IMR-90 (cell line): ENCODE results near the gene ABT1. TPM values are rescaled to one million over a fixed set of nuclear protein-coding genes. Genes with fewer than 3 reads are reported as not detected.

Source experiments
- ATAC-seq: fragments of 200-7000 bp; cut with Tn5 transposase; 2 replicates; pipeline ENCODE4 v1.9.1; 2020; ENCODE audit warnings: low read depth, mild to moderate bottlenecking, moderate library complexity
- BruUV-seq: library from RNA; stranded (reverse); fragments of 400-500 nt; replicated peaks from 2 replicates; lab custom pipeline; 2021; lab: Mats Ljungman, UMichigan
- CTCF ChIA-PET: fragments of 300-600 bp; formaldehyde crosslinking; extraction: SDS; loops from one replicate; lab custom pipeline; 2021; ENCODE audit warnings: antibody characterized with exemption; lab: Yijun Ruan, JAX
- POLR2A ChIA-PET: fragments of 300-600 bp; sonication (Branson Sonifier 250); formaldehyde crosslinking; loops from one replicate; lab custom pipeline; 2022; ENCODE audit warnings: antibody characterized with exemption; ENCODE audit not compliant: unreplicated experiment; lab: Charles Lee
- DNase-seq: peaks from one replicate; pipeline ENCODE4 v3.0.0; 2013
- H2AFZ ChIP-seq: replicated peaks from 2 replicates; pipeline ENCODE3; 2013; ENCODE audit warnings: low read length, mild to moderate bottlenecking; ENCODE audit not compliant: poor library complexity
- H2AK5ac ChIP-seq: 2 replicates; pipeline ENCODE4 v1.6.1; 2013; ENCODE audit warnings: low read depth, low read length, inconsistent platforms
- H2AK9ac ChIP-seq: replicated peaks from 2 replicates; pipeline ENCODE3; 2013; ENCODE audit warnings: mild to moderate bottlenecking, low read depth, low read length, moderate library complexity; ENCODE audit not compliant: poor library complexity
- H2BK120ac ChIP-seq: 2 replicates; pipeline ENCODE4 v1.6.1; 2013; ENCODE audit warnings: low read depth, low read length, inconsistent platforms
- H2BK15ac ChIP-seq: 3 replicates; pipeline ENCODE4 v1.6.1; 2013; ENCODE audit warnings: low read depth, low read length, inconsistent platforms
- H2BK20ac ChIP-seq: 2 replicates; pipeline ENCODE4 v1.6.1; 2013; ENCODE audit warnings: low read depth, mild to moderate bottlenecking, inconsistent platforms, low read length, moderate library complexity
- H2BK5ac ChIP-seq: 2 replicates; pipeline ENCODE4 v1.6.1; 2013; ENCODE audit warnings: mild to moderate bottlenecking, low read depth, low read length, inconsistent platforms; ENCODE audit not compliant: poor library complexity, severe bottlenecking
- H3K14ac ChIP-seq: replicated peaks from 2 replicates; pipeline ENCODE4 v1.6.1; 2013; ENCODE audit warnings: low read depth, low read length, inconsistent platforms
- H3K18ac ChIP-seq: 2 replicates; pipeline ENCODE4 v1.6.1; 2013; ENCODE audit warnings: low read depth, low read length, control low read depth
- H3K23ac ChIP-seq: 2 replicates; pipeline ENCODE4 v1.6.1; 2013; ENCODE audit warnings: low read depth, low read length, inconsistent platforms
- H3K27ac ChIP-seq: 2 replicates; pipeline ENCODE4 v1.5.1; 2013; ENCODE audit warnings: mild to moderate bottlenecking, control low read depth, low read length; ENCODE audit not compliant: insufficient read depth
- H3K27me3 ChIP-seq: 2 replicates; pipeline ENCODE4 v1.6.1; 2013; ENCODE audit warnings: low read length; ENCODE audit not compliant: control insufficient read depth, insufficient read depth
- H3K36me3 ChIP-seq: 2 replicates; pipeline ENCODE4 v1.6.1; 2013; ENCODE audit warnings: low read length, mixed read lengths; ENCODE audit not compliant: control insufficient read depth, insufficient read depth
- H3K4ac ChIP-seq: 2 replicates; pipeline ENCODE4 v1.6.1; 2013; ENCODE audit warnings: low read depth, low read length, inconsistent platforms
- H3K4me1 ChIP-seq: 2 replicates; pipeline ENCODE4 v1.6.1; 2013; ENCODE audit warnings: low read length, mixed read lengths; ENCODE audit not compliant: control insufficient read depth, insufficient read depth
- H3K4me2 ChIP-seq: 2 replicates; pipeline ENCODE4 v1.6.1; 2013; ENCODE audit warnings: low read depth, mild to moderate bottlenecking, control low read depth, low read length, moderate library complexity
- H3K4me3 ChIP-seq: 2 replicates; pipeline ENCODE4 v1.5.1; 2013; ENCODE audit warnings: low read depth, mild to moderate bottlenecking, control low read depth, low read length, moderate library complexity; ENCODE audit not compliant: insufficient read depth
- H3K56ac ChIP-seq: 2 replicates; pipeline ENCODE4 v1.6.1; 2013; ENCODE audit warnings: low read length, inconsistent platforms; ENCODE audit not compliant: insufficient read depth; ENCODE audit errors: extremely low read depth
- H3K79me1 ChIP-seq, 2 experiments: 2 replicates each; pipeline ENCODE4 v1.6.1; 2013; ENCODE audit warnings: low read length in 2 of 2, inconsistent platforms in 1 of 2, low read depth in 1 of 2
- H3K9ac ChIP-seq: 2 replicates; pipeline ENCODE4 v1.6.1; 2013; ENCODE audit warnings: low read depth, low read length, control low read depth
- H3K9me1 ChIP-seq: 2 replicates; pipeline ENCODE4 v1.6.1; 2013; ENCODE audit warnings: low read length, inconsistent platforms; ENCODE audit not compliant: insufficient read depth
- H3K9me3 ChIP-seq: 2 replicates; pipeline ENCODE4 v1.6.1; 2013; ENCODE audit warnings: low read length; ENCODE audit not compliant: control insufficient read depth, insufficient read depth
- H4K20me1 ChIP-seq: 2 replicates; pipeline ENCODE4 v1.6.1; 2013; ENCODE audit warnings: low read length, inconsistent platforms; ENCODE audit not compliant: insufficient read depth
- H4K5ac ChIP-seq: 2 replicates; pipeline ENCODE4 v1.6.1; 2013; ENCODE audit warnings: mild to moderate bottlenecking, low read depth, low read length, control low read depth
- H4K8ac ChIP-seq, 2 experiments: 2 replicates each; pipeline ENCODE4 v1.6.1; 2013; ENCODE audit warnings: low read depth in 2 of 2, low read length in 2 of 2, control low read depth in 1 of 2, inconsistent platforms in 1 of 2
- H4K91ac ChIP-seq: 2 replicates; pipeline ENCODE4 v1.6.1; 2013; ENCODE audit warnings: low read depth, low read length, inconsistent platforms; ENCODE audit not compliant: insufficient read depth
- BHLHE40 ChIP-seq: fragments of 150-350 bp; IDR thresholded peaks from 2 replicates; pipeline ENCODE4 v1.6.1; 2016; ENCODE audit warnings: mild to moderate bottlenecking, low read depth, low read length
- CEBPB ChIP-seq: IDR thresholded peaks from 2 replicates; pipeline ENCODE4 v1.6.1; 2012; ENCODE audit warnings: low read depth, low read length, improper control_type of control experiment
- CHD1 ChIP-seq: IDR thresholded peaks from 2 replicates; pipeline ENCODE4 v1.6.1; 2012; ENCODE audit warnings: low read depth, low read length, improper control_type of control experiment
- FOS ChIP-seq: fragments of 150-350 bp; IDR thresholded peaks from 2 replicates; pipeline ENCODE4 v1.6.1; 2016; ENCODE audit warnings: low read depth, low read length
- MAZ ChIP-seq: IDR thresholded peaks from 2 replicates; pipeline ENCODE4 v1.6.1; 2012; ENCODE audit warnings: low read depth, mild to moderate bottlenecking, low read length, improper control_type of control experiment, moderate library complexity, borderline replicate concordance
- MXI1 ChIP-seq: IDR thresholded peaks from 2 replicates; pipeline ENCODE4 v1.6.1; 2012; ENCODE audit warnings: low read depth, mild to moderate bottlenecking, low read length, moderate library complexity, borderline replicate concordance
- POLR2A ChIP-seq: IDR thresholded peaks from 2 replicates; pipeline ENCODE4 v1.6.1; 2012; ENCODE audit warnings: mild to moderate bottlenecking, low read depth, low read length
- RAD21 ChIP-seq: IDR thresholded peaks from 2 replicates; pipeline ENCODE4 v1.6.1; 2012; ENCODE audit warnings: low read length, improper control_type of control experiment
- RCOR1 ChIP-seq: IDR thresholded peaks from 2 replicates; pipeline ENCODE4 v1.6.1; 2012; ENCODE audit warnings: mild to moderate bottlenecking, low read length, improper control_type of control experiment; ENCODE audit not compliant: insufficient replicate concordance
- RFX5 ChIP-seq: IDR thresholded peaks from 2 replicates; pipeline ENCODE4 v1.8.0; 2012; ENCODE audit warnings: low read depth, mild to moderate bottlenecking, low read length, moderate library complexity
- SMC3 ChIP-seq: fragments of 150-350 bp; IDR thresholded peaks from 2 replicates; pipeline ENCODE4 v1.6.1; 2016; ENCODE audit warnings: low read depth, mild to moderate bottlenecking, antibody characterized with exemption, low read length, moderate library complexity
- USF2 ChIP-seq: fragments of 150-350 bp; IDR thresholded peaks from 2 replicates; pipeline ENCODE4 v1.6.1; 2017; ENCODE audit warnings: mild to moderate bottlenecking, antibody characterized with exemption, low read length, low read depth
- WGBS, 2 experiments: methylation state at CpG; one replicate each; pipeline versions ENCODE4 v1.1.5 to v1.1.7; 2013; ENCODE audit warnings: missing lambda C conversion rate in 2 of 2; ENCODE audit not compliant: insufficient read length in 1 of 2; ENCODE audit errors: extremely low coverage in 2 of 2; 5-methylcytosine and 5-hydroxymethylcytosine counted together
- dilution Hi-C: fragments of 300-500 bp; cut with HindIII; formaldehyde crosslinking; loops from one replicate; pipeline ENCODE4 v1.14.3; 2018; ENCODE audit warnings: low sequenced_read_pairs; ENCODE audit not compliant: unreplicated experiment
- in situ Hi-C: fragments of 300-500 bp; cut with MboI; formaldehyde crosslinking; loops from 3 replicates; pipeline ENCODE4 v1.14.3; 2019; ENCODE audit warnings: low sequenced_read_pairs, inconsistent platforms, mixed read lengths
- intact Hi-C: fragments of 100-400 bp; cut with micrococcal nuclease; formaldehyde crosslinking; loops from 2 replicates; pipeline ENCODE4 v1.10.0; 2022
- polyA plus RNA-seq, 3 experiments: library from polyadenylated mRNA; depleted of rRNA; stranded (reverse); fragments of >200 nt; gene quantifications; 2 replicates each; pipeline ENCODE4 v1.2.3, GENCODE V29; 2012; ENCODE audit warnings: low replicate concordance in 1 of 3
- total RNA-seq: library from RNA; depleted of rRNA; stranded (reverse); fragments of >200 nt; gene quantifications from 2 replicates; pipeline ENCODE4 v1.2.3, GENCODE V29; 2012
- TF ChIP-seq, protein P1 (sequence below): fragments of 150-350 bp; IDR thresholded peaks from 2 replicates; pipeline ENCODE4 v1.6.1; 2016; ENCODE audit warnings: low read depth, mild to moderate bottlenecking, low read length, moderate library complexity, borderline replicate concordance

The ABT1 gene
- total and polyA plus RNA-seq, 2 of the 4 experiments (the other 2 are of a cell fraction), result 15.2 to 15.4 TPM

DNA sequence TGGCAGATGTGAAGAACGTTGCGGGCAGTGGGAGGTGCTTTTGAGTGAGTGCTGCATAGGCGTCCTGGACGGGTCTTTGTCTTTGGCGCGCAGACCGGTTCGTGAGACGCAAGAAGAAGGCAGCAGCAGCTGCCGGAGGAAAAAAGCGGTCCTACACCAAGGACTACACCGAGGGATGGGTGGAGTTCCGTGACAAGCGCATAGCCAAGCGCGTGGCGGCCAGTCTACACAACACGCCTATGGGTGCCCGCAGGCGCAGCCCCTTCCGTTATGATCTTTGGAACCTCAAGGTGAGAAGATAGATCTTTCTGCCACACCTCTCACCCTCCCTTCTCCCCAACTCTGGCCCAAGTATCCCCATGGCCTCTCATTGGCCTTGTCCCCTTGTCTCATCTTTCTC is 1.1 kb downstream of the ABT1 start:
- no peaks in the 10 kb centered on the region for H4K20me1 ChIP-seq
- H3K4me1 ChIP-seq, result peaks cover 3% of the 10 kb centered on the region; the same call in 1 of the 2 replicates
- BruUV-seq, result no TSS peak
- H2BK15ac ChIP-seq, result no peak overlapping the region
- in situ Hi-C loops, result no loop called here
- no peak overlapping the region for H2AFZ ChIP-seq
- H3K14ac ChIP-seq, result no peak overlapping the region
- H3K9ac ChIP-seq, result peak overlapping the region; percentile 96; the same call in 1 of the 2 replicates
- no peak overlapping the region for H3K23ac ChIP-seq
- TF ChIP-seq CHD1 (no peak), RAD21 (no peak), USF2 (no peak), CEBPB (no peak), MAZ (no peak), RCOR1 (no peak), MXI1 (no peak), RFX5 (no peak), FOS (no peak), POLR2A (no peak), SMC3 (no peak), BHLHE40 (no peak)
- TF ChIP-seq, protein P1, sequence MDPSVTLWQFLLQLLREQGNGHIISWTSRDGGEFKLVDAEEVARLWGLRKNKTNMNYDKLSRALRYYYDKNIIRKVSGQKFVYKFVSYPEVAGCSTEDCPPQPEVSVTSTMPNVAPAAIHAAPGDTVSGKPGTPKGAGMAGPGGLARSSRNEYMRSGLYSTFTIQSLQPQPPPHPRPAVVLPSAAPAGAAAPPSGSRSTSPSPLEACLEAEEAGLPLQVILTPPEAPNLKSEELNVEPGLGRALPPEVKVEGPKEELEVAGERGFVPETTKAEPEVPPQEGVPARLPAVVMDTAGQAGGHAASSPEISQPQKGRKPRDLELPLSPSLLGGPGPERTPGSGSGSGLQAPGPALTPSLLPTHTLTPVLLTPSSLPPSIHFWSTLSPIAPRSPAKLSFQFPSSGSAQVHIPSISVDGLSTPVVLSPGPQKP, result no peak
- no peak overlapping the region for H4K91ac ChIP-seq
- H3K18ac ChIP-seq, result no peak overlapping the region
- H3K4me2 ChIP-seq, result peak overlapping the region; percentile 55
- H3K79me1 ChIP-seq, result peaks cover 8 to 19% of the 10 kb centered on the region in 2 experiments; a peak in 3 of 4 replicates
- no peaks in the 10 kb centered on the region; the same call in 1 of the 2 replicates for H3K9me1 ChIP-seq
- H3K27ac ChIP-seq, result no peak overlapping the region
- no peak overlapping the region for H3K56ac ChIP-seq
- H2AK5ac ChIP-seq, result no peak overlapping the region; the same call in 1 of the 2 replicates
- H3K4me3 ChIP-seq, result peak overlapping the region; percentile 91
- ChIA-PET POLR2A (no interaction called here), CTCF (no interaction called here)
- H2BK120ac ChIP-seq, result no peak overlapping the region
- intact Hi-C loops, result no loop called here
- no peak overlapping the region; a peak in 1 of 4 replicates for H4K8ac ChIP-seq
- dilution Hi-C loops, result no loop called here
- no peak for DNase-seq
- no peak overlapping the region for H2BK20ac ChIP-seq
- no peaks in the 10 kb centered on the region for H3K27me3 ChIP-seq
- H3K4ac ChIP-seq, result no peak overlapping the region
- no peak overlapping the region for H2BK5ac ChIP-seq
- H3K36me3 ChIP-seq, result peaks cover 12% of the 10 kb centered on the region
- WGBS, 2 experiments, result 49% methylated on average over 7 of the region's 21 CpGs; no CpG with 5 or more reads in 1 of the 2 experiments
- ATAC-seq, result no peak
- no peaks in the 10 kb centered on the region for H3K9me3 ChIP-seq
- H2AK9ac ChIP-seq, result no peak overlapping the region
- no peak overlapping the region for H4K5ac ChIP-seq
